ENCODE results near the gene NPHS1.
"Not testable (repeated sequence)": the region's sequence is repeated elsewhere in the genome, so short reads cannot be mapped to it uniquely, and the experiment has no call there.

The NPHS1 gene

GRCh38 chr19:35811317-35812219 is 40.7 kb downstream of the NPHS1 start:
- no peak for DNase-seq

GRCh38 chr19:35807633-35808032 is 44.7 kb downstream of the NPHS1 start:
- DNase-seq: no peak

GRCh38 chr19:35806597-35806996 is 45.7 kb downstream of the NPHS1 start:
- no peak for DNase-seq

GRCh38 chr19:35805526-35806102 is 46.7 kb downstream of the NPHS1 start:
- DNase-seq: peak; percentile 67 to 79

- DNase-seq: no peak
Observed at GRCh38 chr19:35801828-35802227, 50.5 kb downstream of the NPHS1 start.

- DNase-seq: no peak
Observed at GRCh38 chr19:35797663-35798062, 54.6 kb downstream of the NPHS1 start.

GRCh38 chr19:35796645-35797542 is 55.4 kb downstream of the NPHS1 start:
- no peak for DNase-seq

- not testable (repeated sequence) for DNase-seq
Observed at GRCh38 chr19:35795564-35795963, 56.7 kb downstream of the NPHS1 start.

GRCh38 chr19:35793381-35794165 is 58.7 kb downstream of the NPHS1 start:
- no peak for DNase-seq

GRCh38 chr19:35792888-35793287 is 59.4 kb downstream of the NPHS1 start:
- DNase-seq: no peak

GRCh38 chr19:35792312-35792711 is 60.0 kb downstream of the NPHS1 start:
- no peak for DNase-seq

GRCh38 chr19:35791814-35792279 is 60.5 kb downstream of the NPHS1 start:
- DNase-seq: no peak

- DNase-seq: peak; percentile 24 to 66
Observed at GRCh38 chr19:35790981-35791813, 61.1 kb downstream of the NPHS1 start.

GRCh38 chr19:35789978-35790944 is 62.0 kb downstream of the NPHS1 start:
- no peak for DNase-seq

GRCh38 chr19:35789195-35789977 is 62.9 kb downstream of the NPHS1 start:
- DNase-seq: no peak

GRCh38 chr19:35788205-35788960 is 63.9 kb downstream of the NPHS1 start:
- DNase-seq: no peak

- DNase-seq: no peak
Observed at GRCh38 chr19:35787227-35787799, 65.0 kb downstream of the NPHS1 start.

Measured in SHP77 (cell line).